Measurements from ENCODE around the gene MYEF2.
A peak's percentile ranks its signal among the peaks of the same experiment; 100 is the strongest.

The MYEF2 gene

DNA sequence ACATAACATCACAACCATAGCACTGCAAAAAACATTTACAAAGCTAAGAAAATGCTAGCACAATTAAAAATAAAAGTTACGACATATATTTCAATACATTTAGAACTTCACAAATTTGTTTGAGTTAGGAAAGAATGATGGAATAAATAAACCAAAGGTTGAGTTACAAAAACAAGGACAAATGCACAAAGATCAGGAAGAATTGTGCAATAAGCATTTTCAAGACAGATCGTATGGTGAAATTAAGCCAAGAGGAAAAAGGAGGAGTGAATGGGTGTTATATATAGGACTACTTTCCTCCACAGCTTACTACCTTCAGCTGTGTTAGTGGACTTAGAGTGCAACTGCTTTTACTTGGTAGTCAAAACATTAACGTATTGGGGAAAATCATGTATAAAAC lies 7.4 kb upstream of the MYEF2 start:
- H3K36me3 ChIP-seq (replicated peaks), result no peaks in the 10 kb centered on the region
- no peaks in the 10 kb centered on the region for H3K27me3 ChIP-seq (replicated peaks)
- TF ChIP-seq, protein P1, sequence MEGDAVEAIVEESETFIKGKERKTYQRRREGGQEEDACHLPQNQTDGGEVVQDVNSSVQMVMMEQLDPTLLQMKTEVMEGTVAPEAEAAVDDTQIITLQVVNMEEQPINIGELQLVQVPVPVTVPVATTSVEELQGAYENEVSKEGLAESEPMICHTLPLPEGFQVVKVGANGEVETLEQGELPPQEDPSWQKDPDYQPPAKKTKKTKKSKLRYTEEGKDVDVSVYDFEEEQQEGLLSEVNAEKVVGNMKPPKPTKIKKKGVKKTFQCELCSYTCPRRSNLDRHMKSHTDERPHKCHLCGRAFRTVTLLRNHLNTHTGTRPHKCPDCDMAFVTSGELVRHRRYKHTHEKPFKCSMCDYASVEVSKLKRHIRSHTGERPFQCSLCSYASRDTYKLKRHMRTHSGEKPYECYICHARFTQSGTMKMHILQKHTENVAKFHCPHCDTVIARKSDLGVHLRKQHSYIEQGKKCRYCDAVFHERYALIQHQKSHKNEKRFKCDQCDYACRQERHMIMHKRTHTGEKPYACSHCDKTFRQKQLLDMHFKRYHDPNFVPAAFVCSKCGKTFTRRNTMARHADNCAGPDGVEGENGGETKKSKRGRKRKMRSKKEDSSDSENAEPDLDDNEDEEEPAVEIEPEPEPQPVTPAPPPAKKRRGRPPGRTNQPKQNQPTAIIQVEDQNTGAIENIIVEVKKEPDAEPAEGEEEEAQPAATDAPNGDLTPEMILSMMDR (IDR thresholded peaks at IDR 0.05; ENCODE audit: low read depth, low read length, missing control alignments), result no peak
- no peak overlapping the region for H3K27ac ChIP-seq
- H3K4me3 ChIP-seq (ENCODE audit: low read depth, low read length), result no peak overlapping the region
- no peak for DNase-seq
- in situ Hi-C loops (cut with HindIII; ENCODE audit: low pct_ligation_motif_present, low sequenced_read_pairs), result no loop called here

- DNase-seq, result no peak
- no peaks in the 10 kb centered on the region for H3K36me3 ChIP-seq (replicated peaks)
- in situ Hi-C loops (cut with HindIII; ENCODE audit: low pct_ligation_motif_present, low sequenced_read_pairs), result no loop called here
- H3K27me3 ChIP-seq (replicated peaks), result no peaks in the 10 kb centered on the region
- no peak overlapping the region for H3K4me3 ChIP-seq (ENCODE audit: low read depth, low read length)
- H3K27ac ChIP-seq, result no peak overlapping the region
- TF ChIP-seq, protein P1 (IDR thresholded peaks at IDR 0.05; ENCODE audit: low read depth, low read length, missing control alignments), result no peak
These were observed 4.7 kb upstream of the MYEF2 start for GRCh38 chr15:48182749-48183148.

- H3K36me3 ChIP-seq (replicated peaks), result no peaks in the 10 kb centered on the region
- TF ChIP-seq, protein P1 (IDR thresholded peaks at IDR 0.05; ENCODE audit: low read depth, low read length, missing control alignments), result no peak
- no peak for DNase-seq
- no peak overlapping the region for H3K27ac ChIP-seq
- H3K27me3 ChIP-seq (replicated peaks), result no peaks in the 10 kb centered on the region
- in situ Hi-C loops (cut with HindIII; ENCODE audit: low pct_ligation_motif_present, low sequenced_read_pairs), result no loop called here
- H3K4me3 ChIP-seq (ENCODE audit: low read depth, low read length), result peak overlapping the region; percentile 60
These were observed 495 bp upstream of the MYEF2 start for GRCh38 chr15:48178648-48178931.

DNA sequence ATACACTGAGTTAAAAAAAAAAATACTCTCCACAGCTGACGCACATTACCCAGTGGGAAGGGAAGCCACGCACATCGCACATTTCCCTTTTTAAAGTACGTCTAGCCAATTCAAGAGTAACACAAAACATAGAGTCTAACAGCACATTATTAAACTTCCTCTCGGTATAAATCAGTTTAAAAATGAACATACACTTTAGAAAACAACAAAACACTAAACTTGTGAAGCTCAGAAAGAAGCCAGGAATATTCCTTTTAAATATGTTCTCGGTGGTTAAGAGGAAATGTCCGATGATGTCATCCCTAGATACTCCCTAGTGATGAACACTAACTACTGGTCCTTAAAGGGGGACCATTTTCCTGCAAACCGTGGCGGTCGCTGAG lies 721 bp downstream of the MYEF2 start:
- H3K4me3 ChIP-seq (ENCODE audit: low read depth, low read length), result peak overlapping the region; percentile 60
- H3K27me3 ChIP-seq (replicated peaks), result no peaks in the 10 kb centered on the region
- DNase-seq, result peak; percentile 38
- in situ Hi-C loops (cut with HindIII; ENCODE audit: low pct_ligation_motif_present, low sequenced_read_pairs), result no loop called here
- H3K27ac ChIP-seq, result peak overlapping the region; percentile 46
- no peaks in the 10 kb centered on the region for H3K36me3 ChIP-seq (replicated peaks)
- TF ChIP-seq, protein P1 (IDR thresholded peaks at IDR 0.05; ENCODE audit: low read depth, low read length, missing control alignments), result no peak

DNA sequence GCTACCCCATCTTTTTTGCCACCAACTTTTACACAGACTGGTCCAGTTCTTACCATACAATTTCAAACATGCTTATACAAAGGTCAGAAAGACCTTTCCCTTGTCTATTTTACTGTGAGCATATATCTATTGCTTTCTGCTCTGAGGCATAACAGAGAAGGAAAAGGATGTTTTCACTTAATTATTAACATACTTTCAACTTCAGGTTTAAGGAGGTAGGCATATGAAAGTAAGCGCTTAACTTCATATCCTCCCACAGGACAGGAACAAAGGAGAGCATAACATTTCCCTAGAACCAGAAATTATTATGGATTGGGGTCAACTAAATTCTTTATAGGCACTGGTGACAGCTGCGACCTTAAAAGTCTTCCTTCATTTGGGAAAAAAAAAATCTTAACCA lies 1.1 kb downstream of the MYEF2 start:
- in situ Hi-C loops (cut with HindIII; ENCODE audit: low pct_ligation_motif_present, low sequenced_read_pairs), result no loop called here
- no peak overlapping the region for H3K27ac ChIP-seq
- no peak overlapping the region for H3K4me3 ChIP-seq (ENCODE audit: low read depth, low read length)
- H3K27me3 ChIP-seq (replicated peaks), result no peaks in the 10 kb centered on the region
- TF ChIP-seq, protein P1 (IDR thresholded peaks at IDR 0.05; ENCODE audit: low read depth, low read length, missing control alignments), result no peak
- no peak for DNase-seq
- no peaks in the 10 kb centered on the region for H3K36me3 ChIP-seq (replicated peaks)

DNA sequence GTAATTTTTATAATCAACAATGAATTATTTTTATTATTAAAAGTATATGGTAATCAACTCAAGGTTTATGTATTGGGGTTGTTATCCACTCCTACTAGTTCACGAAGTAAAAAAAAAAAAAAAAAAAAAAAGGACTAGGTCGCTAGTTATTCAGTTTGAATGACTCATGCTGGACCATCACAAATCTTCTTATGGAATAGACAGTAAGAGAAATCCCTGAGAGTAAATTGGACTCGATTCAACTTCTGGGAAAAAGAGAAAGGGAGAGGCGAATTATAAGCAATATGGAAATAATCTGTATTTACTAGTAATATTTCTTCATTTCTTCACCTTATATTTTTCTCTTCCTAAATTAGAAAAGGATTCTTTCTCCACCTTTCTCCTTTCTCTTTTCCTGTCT lies 2.0 kb downstream of the MYEF2 start:
- Histone ChIP-seq H3K4me3 (ENCODE audit: low read depth, low read length) (no peak overlapping the region), H3K27me3 (replicated peaks) (no peaks in the 10 kb centered on the region), H3K27ac (no peak overlapping the region), H3K36me3 (replicated peaks) (no peaks in the 10 kb centered on the region)
- in situ Hi-C loops (cut with HindIII; ENCODE audit: low pct_ligation_motif_present, low sequenced_read_pairs), result no loop called here
- TF ChIP-seq, protein P1 (IDR thresholded peaks at IDR 0.05; ENCODE audit: low read depth, low read length, missing control alignments), result no peak
- DNase-seq, result no peak

Measured in brain microvascular endothelial cell (primary cell).